ENCODE data around the gene TGFBR3.

DNA sequence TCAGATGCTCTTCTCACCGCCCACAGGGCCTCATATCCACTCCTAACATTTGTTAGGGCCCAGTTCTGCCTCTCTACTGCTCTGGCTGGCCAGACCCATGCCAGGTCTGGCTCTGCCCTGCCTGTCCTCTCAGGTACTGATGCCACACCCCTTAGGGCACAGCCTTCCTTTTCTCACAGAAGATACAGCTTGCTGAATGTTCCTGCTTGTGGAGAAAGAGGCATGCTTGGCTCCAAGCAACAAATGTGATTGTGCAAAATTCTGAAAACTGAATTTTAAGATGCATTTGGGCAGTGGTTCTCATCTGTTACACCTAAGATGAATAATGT lies 178.1 kb downstream of the TGFBR3 start:
- TF ChIP-seq, protein P1, sequence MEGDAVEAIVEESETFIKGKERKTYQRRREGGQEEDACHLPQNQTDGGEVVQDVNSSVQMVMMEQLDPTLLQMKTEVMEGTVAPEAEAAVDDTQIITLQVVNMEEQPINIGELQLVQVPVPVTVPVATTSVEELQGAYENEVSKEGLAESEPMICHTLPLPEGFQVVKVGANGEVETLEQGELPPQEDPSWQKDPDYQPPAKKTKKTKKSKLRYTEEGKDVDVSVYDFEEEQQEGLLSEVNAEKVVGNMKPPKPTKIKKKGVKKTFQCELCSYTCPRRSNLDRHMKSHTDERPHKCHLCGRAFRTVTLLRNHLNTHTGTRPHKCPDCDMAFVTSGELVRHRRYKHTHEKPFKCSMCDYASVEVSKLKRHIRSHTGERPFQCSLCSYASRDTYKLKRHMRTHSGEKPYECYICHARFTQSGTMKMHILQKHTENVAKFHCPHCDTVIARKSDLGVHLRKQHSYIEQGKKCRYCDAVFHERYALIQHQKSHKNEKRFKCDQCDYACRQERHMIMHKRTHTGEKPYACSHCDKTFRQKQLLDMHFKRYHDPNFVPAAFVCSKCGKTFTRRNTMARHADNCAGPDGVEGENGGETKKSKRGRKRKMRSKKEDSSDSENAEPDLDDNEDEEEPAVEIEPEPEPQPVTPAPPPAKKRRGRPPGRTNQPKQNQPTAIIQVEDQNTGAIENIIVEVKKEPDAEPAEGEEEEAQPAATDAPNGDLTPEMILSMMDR (IDR thresholded peaks at IDR 0.05) = no peak
- TF ChIP-seq EP300 (IDR thresholded peaks at IDR 0.05) = no peak
